HG02973 (cell line): ENCODE results near the gene CTDSP1.

ENCODE experiments used
- ATAC-seq: cut with Tn5 transposase; IDR thresholded peaks from one replicate; pipeline ENCODE4 v1.9.1; 2021; ENCODE audit warnings: moderate library complexity; ENCODE audit not compliant: unreplicated experiment

The CTDSP1 gene

GRCh38 chr2:218382785-218383184 is 16.9 kb upstream of the CTDSP1 start:
- no peak for ATAC-seq

- ATAC-seq, result no peak
Measured at GRCh38 chr2:218383892-218384519, 15.7 kb upstream of the CTDSP1 start.

- no peak for ATAC-seq
Measured at GRCh38 chr2:218384975-218385374, 14.7 kb upstream of the CTDSP1 start.

- ATAC-seq, result no peak
Measured at GRCh38 chr2:218386505-218387368, 12.9 kb upstream of the CTDSP1 start.

- ATAC-seq, result no peak
Measured at GRCh38 chr2:218387369-218388194, 12.1 kb upstream of the CTDSP1 start.

GRCh38 chr2:218389333-218390150 is 10.1 kb upstream of the CTDSP1 start:
- no peak for ATAC-seq

- no peak for ATAC-seq
Measured at GRCh38 chr2:218391202-218391601, 8.5 kb upstream of the CTDSP1 start.

- ATAC-seq, result no peak
Measured at GRCh38 chr2:218392459-218392858, 7.2 kb upstream of the CTDSP1 start.

- ATAC-seq, result no peak
Measured at GRCh38 chr2:218392891-218393462, 6.7 kb upstream of the CTDSP1 start.

- ATAC-seq, result no peak
Measured at GRCh38 chr2:218393750-218394290, 5.8 kb upstream of the CTDSP1 start.

- ATAC-seq, result no peak
Measured at GRCh38 chr2:218394298-218395089, 5.2 kb upstream of the CTDSP1 start.

- ATAC-seq, result no peak
Measured at GRCh38 chr2:218395090-218395444, 4.6 kb upstream of the CTDSP1 start.

- ATAC-seq, result no peak
Measured at GRCh38 chr2:218395456-218395825, 4.2 kb upstream of the CTDSP1 start.

- ATAC-seq, result peak; percentile 49
Measured at GRCh38 chr2:218395826-218396687, 3.6 kb upstream of the CTDSP1 start.

- no peak for ATAC-seq
Measured at GRCh38 chr2:218396688-218397462, 2.8 kb upstream of the CTDSP1 start.

- no peak for ATAC-seq
Measured at GRCh38 chr2:218397463-218397819, 2.2 kb upstream of the CTDSP1 start.

GRCh38 chr2:218397820-218398436 is 1.7 kb upstream of the CTDSP1 start:
- no peak for ATAC-seq
